ENCODE results near the gene FBLN1. TPM values are rescaled to one million over a fixed set of nuclear protein-coding genes. Genes with fewer than 3 reads are reported as not detected.

The FBLN1 gene
- polyA plus RNA-seq, 1 donor from 2014 or later: 3.4 TPM

- Histone ChIP-seq H3K79me2 (replicated peaks; ENCODE audit: insufficient read depth, low read length) (no peaks in the 10 kb centered on the region), H3K9ac (ENCODE audit: low read length) (no peak overlapping the region), H3K9me2 (ENCODE audit: insufficient read depth, low read length) (no peaks in the 10 kb centered on the region), H3K4me3 (ENCODE audit: low read length) (no peak overlapping the region), H3F3A (ENCODE audit: insufficient read depth, low read length, poor library complexity, severe bottlenecking) (no peaks in the 10 kb centered on the region), H4K20me1 (ENCODE audit: insufficient read depth) (no peaks in the 10 kb centered on the region), H3K4me2 (ENCODE audit: low read length) (no peak overlapping the region), H3K36me3 (ENCODE audit: insufficient read depth, low read length) (no peaks in the 10 kb centered on the region), H2AFZ (ENCODE audit: low read depth, low read length) (no peak overlapping the region), H3K27me3 (ENCODE audit: insufficient read depth, low read depth, low read length) (no peaks in the 10 kb centered on the region), H3K27ac (ENCODE audit: low read length) (no peak overlapping the region), H3K9me3 (ENCODE audit: low read length) (no peaks in the 10 kb centered on the region)
- TF ChIP-seq EP300 (conservative IDR thresholded peaks at IDR 0.05; ENCODE audit: poor library complexity, severe bottlenecking) (no peak), CTCF (IDR thresholded peaks at IDR 0.05; ENCODE audit: poor library complexity, severe bottlenecking) (no peak), POLR2AphosphoS5 (IDR thresholded peaks at IDR 0.05) (no peak), SMC3 (conservative IDR thresholded peaks at IDR 0.05; ENCODE audit: poor library complexity) (no peak), TAF1 (IDR thresholded peaks at IDR 0.05; ENCODE audit: low read depth) (no peak)
Observed at GRCh38 chr22:45454275-45454674, 48.4 kb upstream of the FBLN1 start.

- H3K4me3 ChIP-seq (ENCODE audit: low read length): no peak overlapping the region
- no peaks in the 10 kb centered on the region for H3F3A ChIP-seq (ENCODE audit: insufficient read depth, low read length, poor library complexity, severe bottlenecking)
- no peaks in the 10 kb centered on the region for H3K36me3 ChIP-seq (ENCODE audit: insufficient read depth, low read length)
- no peak for TF ChIP-seq SMC3 (conservative IDR thresholded peaks at IDR 0.05; ENCODE audit: poor library complexity)
- TF ChIP-seq EP300 (conservative IDR thresholded peaks at IDR 0.05; ENCODE audit: poor library complexity, severe bottlenecking): no peak
- TF ChIP-seq MXI1 (conservative IDR thresholded peaks at IDR 0.05; ENCODE audit: poor library complexity, severe bottlenecking): no peak
- no peak for TF ChIP-seq CTCF (IDR thresholded peaks at IDR 0.05; ENCODE audit: poor library complexity, severe bottlenecking)
- TF ChIP-seq TAF1 (IDR thresholded peaks at IDR 0.05; ENCODE audit: low read depth): no peak
- no peak for TF ChIP-seq RAD21 (conservative IDR thresholded peaks at IDR 0.05)
- no peak for TF ChIP-seq POLR2AphosphoS5 (IDR thresholded peaks at IDR 0.05)
- no peak for TF ChIP-seq EZH2 (IDR thresholded peaks at IDR 0.05; ENCODE audit: borderline replicate concordance, insufficient read depth, low read length, poor library complexity, severe bottlenecking)
- TF ChIP-seq REST (IDR thresholded peaks at IDR 0.05; ENCODE audit: borderline replicate concordance): no peak
- no peaks in the 10 kb centered on the region for H4K20me1 ChIP-seq (ENCODE audit: insufficient read depth)
- H3K9me2 ChIP-seq (ENCODE audit: insufficient read depth, low read length): no peaks in the 10 kb centered on the region
- no peaks in the 10 kb centered on the region for H3K79me2 ChIP-seq (replicated peaks; ENCODE audit: insufficient read depth, low read length)
- no peak overlapping the region for H3K9ac ChIP-seq (ENCODE audit: low read length)
- no peak overlapping the region for H3K27ac ChIP-seq (ENCODE audit: low read length)
- H3K4me2 ChIP-seq (ENCODE audit: low read length): no peak overlapping the region
- H3K27me3 ChIP-seq (ENCODE audit: insufficient read depth, low read depth, low read length): no peaks in the 10 kb centered on the region
- no peak overlapping the region for H2AFZ ChIP-seq (ENCODE audit: low read depth, low read length)
- no peaks in the 10 kb centered on the region for H3K9me3 ChIP-seq (ENCODE audit: low read length)
Observed at GRCh38 chr22:45455212-45455611, 47.5 kb upstream of the FBLN1 start.

All from neural cell (in vitro differentiated cells).